HG03575 (cell line): Measurements from ENCODE around the gene CTBS.

ENCODE experiments used
- ATAC-seq: cut with Tn5 transposase; IDR thresholded peaks from one replicate; pipeline ENCODE4 v1.9.1; 2021; ENCODE audit not compliant: unreplicated experiment, insufficient number of reproducible peaks, low FRiP score; ENCODE audit errors: extremely low read depth

CTBS gene

GRCh38 chr1:84573967-84574842 lies at the start of gene CTBS:
Gene CTBS (minus strand): TSS chr1:84574440. CDS start chr1:84574415, 25 bp downstream.
- peak; percentile 30 for ATAC-seq

- ATAC-seq: no peak
Measured at GRCh38 chr1:84621553-84621952, 47.3 kb upstream of the CTBS start.

GRCh38 chr1:84620720-84621313 lies 46.6 kb upstream of the CTBS start:
- peak; percentile 66 for ATAC-seq

GRCh38 chr1:84619383-84620102 lies 45.3 kb upstream of the CTBS start:
- ATAC-seq: no peak

- no peak for ATAC-seq
Measured at GRCh38 chr1:84617349-84617748, 43.1 kb upstream of the CTBS start.

DNA sequence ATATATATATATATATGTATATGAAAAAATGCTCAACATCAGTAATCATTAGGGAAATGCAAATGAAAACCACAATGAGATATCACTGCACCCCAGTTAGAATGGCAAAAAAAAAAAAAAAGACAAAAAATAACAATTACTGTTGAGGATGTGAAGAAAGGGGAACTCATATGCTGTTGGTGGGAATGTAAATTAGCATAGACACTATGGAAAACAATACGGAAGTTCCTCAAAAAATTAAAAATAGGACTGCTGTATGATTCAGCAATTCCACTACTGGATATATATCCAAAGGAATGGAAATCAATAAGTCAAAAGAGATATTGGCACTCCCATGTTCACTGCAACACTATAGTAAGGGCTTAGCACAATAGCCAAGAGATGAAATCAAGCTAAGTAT lies 41.5 kb upstream of the CTBS start:
- no peak for ATAC-seq

DNA sequence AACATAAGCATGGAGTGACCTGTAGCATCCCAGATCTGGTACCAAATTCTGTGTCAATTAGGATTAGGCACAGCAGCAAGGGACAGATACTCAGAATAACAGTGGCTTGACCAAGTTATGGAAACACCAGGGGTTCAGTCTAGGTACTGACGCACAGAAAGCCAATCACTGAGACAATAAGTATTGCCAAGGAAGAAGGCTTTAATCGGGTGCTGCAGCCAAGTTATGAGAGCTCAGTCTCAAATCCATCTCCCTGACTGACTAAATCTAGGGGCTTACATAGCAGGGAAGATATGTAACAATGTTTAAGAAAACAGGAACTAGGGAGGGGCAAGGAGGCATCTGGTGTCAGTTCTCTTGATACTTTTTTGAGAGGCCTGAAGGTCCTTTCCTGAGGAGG lies 39.6 kb upstream of the CTBS start:
- no peak for ATAC-seq

DNA sequence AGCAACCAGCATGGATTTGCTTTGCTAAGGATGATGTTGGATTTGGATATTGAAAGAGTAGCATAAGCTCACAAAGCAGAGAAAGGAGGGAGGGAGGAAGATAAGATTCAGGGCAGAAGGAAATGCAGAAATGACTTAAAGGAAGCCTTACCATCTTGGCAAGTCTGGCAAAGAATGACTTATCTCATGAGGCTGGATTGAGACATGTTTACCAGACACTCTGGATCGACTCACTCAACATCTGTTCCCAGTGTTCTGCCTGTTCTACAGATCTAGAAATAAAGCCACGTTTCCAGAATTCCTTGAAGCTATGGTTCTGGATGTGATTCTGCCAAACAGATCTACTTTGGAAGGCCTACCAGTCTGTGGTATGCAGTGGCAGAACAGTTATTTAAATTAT lies 38.8 kb upstream of the CTBS start:
- ATAC-seq: no peak

DNA sequence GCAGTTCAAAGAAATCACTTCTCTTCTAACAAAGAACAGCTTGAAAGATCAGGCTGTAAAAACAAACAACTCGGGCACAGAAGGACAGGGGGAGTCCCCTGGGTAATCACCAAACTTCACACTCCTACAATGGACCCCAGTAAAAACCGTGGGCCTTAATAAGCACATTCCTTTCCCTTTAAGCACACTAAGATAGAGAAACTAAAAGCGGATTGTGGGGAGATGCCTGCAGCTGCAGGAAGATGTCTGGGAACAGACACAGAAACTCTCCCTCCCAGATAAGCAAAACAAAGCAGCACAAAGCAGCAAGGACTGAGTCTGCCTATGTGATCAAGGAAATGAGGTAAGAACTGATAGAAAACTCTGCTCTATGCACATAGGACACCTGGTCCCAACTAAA lies 37.6 kb upstream of the CTBS start:
- no peak for ATAC-seq

DNA sequence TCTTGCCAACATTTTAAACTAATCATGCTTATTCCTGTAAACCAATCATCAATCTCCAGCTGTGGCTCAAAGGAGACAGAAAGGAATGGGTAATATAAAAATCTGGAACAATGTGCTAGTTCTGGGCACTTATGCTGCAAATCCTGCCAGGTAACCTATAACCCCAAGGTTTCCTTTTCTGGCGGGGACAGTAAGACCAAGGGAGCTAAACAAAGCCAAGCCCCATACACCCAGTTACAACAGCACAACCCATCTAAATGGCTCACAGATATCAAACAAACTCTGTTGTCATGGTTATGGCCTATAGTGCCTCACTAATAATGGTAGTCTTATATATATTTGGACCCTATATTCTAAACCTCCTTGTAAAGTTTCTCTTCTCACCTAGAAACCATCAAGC lies 36.9 kb upstream of the CTBS start:
- ATAC-seq: no peak

DNA sequence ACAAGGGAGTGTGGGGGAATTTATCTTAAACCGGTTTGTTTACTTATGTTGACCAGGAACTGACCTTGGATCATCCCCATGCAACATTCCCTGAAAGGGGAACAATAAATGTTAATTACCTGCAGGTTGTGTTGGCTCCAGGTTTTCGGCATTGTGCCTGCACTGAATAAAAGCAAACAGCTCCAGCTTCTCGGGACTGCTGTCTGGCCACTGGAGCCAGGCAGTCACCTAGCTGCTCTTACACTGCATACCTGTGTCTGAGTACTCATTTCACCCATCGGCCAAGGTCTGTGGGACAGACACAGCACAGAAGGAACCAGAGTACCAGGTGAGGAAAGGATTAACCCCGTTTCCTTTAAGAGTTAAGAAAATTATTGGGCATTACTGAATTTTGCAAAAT lies 32.7 kb upstream of the CTBS start:
- no peak for ATAC-seq

DNA sequence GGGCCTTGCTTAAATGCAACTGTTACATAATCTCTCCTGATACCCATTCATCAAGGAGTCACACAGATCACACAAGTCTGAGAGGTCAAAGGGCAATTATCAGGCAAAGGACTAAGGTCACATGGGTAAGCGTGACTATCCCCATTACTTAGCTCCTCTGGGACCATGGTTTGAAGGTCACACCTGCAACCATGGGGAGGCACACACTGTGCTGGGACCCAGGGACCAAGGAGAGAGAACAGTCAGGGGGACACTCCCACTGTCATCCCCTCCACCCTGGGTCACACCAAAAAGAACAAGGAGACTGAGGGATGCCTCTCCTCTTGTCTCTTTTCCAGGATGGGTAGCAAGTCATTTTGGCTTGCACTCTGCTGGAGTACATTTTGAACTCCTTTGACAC lies 30.9 kb upstream of the CTBS start:
- no peak for ATAC-seq

DNA sequence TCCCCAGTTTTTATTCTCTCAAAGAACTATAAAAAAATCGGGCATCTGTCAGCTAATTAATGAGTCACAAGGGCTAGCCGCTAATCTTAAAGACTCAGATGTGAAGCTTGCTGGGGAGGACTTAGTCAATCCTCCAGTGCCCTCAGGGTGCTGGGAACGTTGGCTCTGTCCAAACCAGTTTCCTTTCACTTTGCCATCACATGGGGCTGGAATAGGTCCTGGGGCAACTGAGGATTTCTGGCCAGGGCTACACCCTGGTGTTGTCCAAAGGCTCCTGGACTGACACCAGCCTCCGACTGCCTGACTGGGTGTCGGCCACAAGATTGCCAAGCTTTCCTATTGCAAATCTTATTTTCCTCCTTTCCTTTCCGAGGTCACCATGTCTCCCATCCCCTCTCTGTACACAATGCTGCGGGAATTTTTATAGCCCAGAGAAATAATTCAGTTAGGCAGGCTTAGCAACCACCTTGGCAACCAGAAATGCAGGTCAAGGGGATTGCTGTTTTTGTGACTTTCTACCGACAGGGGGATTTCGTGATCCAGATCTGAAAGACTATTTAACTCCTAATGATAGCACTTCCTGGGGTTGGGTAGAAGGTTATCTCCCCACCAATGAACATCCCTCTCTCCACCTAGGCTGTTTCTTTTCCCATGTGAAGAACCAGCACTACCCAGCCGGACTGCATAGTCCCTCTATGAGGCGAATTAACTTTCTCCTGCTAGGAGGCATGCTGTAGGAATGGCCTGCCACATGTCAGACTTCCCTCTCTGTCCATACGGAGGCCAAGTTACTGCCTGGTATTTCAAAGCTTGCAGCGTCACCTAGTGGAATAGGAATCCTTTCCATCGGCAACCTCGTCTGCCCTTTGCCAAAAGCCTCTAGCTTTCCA lies 29.9 kb upstream of the CTBS start:
- no peak for ATAC-seq

DNA sequence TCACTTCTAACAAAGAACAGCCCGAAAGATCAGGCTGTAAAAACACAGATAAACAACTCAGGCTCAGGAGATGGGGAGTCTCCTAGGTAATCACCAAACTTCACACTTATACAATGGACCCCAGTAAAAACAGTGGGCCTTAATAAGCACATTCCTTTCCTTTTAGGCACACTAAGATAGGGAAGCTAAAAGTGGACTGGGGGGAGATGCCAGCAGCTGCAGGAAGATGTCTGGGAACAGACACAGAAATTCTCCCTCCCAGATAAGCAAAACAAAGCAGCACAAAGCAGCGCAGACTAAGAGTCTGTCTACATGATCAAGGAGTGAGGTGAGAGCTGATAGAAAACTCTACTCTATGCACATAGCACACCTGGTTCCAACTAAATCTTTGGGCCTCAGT lies 29.0 kb upstream of the CTBS start:
- no peak for ATAC-seq

DNA sequence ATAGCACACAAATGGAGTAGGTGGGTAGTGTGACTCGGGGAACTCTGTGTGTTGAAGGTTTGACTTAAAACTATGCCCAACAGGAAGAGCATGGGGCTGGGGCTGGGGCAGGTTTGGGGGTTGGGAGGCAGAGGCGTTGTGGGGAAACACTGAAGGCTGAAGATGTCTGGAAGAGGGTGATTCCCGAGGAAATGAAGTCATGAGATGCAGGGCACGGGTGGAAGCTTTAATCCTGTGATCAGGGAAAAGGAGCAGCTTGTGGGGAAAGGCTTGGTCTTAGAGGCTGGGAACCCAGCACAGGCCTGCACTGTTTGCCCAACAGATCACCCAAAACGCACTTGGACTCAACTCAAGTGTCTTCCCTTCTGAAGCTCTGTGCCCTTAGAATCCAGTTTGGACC lies 26.6 kb upstream of the CTBS start:
- ATAC-seq: no peak

DNA sequence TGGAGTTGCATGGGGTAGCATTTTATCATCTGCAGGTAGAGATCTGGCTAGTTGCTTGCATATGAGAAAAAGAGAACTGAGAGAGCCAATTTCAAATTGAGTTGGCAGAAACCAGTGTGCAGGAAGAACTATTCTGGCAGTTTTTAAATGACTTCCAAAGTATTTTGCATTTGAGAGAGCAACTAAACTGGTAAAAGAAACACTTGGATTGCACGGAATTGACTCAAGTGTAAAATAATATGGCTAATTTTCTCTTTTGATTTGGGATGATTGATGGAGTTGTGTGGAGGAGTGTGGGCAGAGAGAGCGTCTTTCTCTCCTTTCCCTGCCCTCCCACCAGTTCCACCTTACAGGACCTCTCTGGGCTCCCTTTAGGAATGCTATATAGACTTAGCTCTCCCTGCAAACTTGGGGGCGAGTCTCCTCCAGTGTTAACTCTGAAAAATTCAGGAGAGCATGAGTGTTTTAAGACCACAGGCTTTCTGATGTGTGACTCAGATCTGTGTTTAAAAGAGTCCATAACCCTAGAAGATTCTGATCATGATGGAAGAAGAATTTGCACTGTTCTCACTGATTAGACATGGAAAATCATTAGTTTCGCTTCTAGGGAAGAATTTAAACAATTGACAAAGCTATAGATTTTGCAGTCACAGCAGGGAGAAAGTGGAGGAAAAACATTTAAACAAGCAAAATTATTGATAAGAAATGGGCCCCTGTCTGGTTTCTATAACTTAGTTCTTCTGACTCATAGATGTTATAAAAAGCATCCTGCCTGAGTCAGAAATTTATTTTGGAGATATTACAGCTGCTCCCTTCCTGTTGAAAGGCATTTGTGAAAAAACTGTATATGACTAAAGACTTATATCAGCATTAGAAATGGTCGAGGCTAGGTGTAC lies 24.9 kb upstream of the CTBS start:
- peak; percentile 82 for ATAC-seq

GRCh38 chr1:84598418-84598817 lies 24.2 kb upstream of the CTBS start:
- no peak for ATAC-seq

GRCh38 chr1:84597011-84597410 lies 22.8 kb upstream of the CTBS start:
- no peak for ATAC-seq
